Endothelial cell of umbilical vein (primary cell): Measurements from ENCODE around the gene MPIG6B. TPM values are rescaled to one million over a fixed set of nuclear protein-coding genes. Genes with fewer than 3 reads are reported as not detected.

Experiments used
- BruUV-seq: library from RNA; stranded (reverse); fragments of 400-500 nt; replicated peaks from 2 replicates; lab custom pipeline; 2021; lab: Mats Ljungman, UMichigan
- CTCF ChIA-PET: fragments of 300-600, 350-600 bp; sonication (Branson Sonifier 250); formaldehyde crosslinking; loops from one replicate; lab custom pipeline; 2021; ENCODE audit warnings: antibody characterized with exemption, inconsistent platforms; lab: Charles Lee
- POLR2A ChIA-PET: fragments of 300-600, 350-600 bp; sonication (Branson Sonifier 250); formaldehyde crosslinking; loops from one replicate; lab custom pipeline; 2021; ENCODE audit warnings: antibody characterized with exemption, inconsistent platforms; lab: Charles Lee
- DNase-seq: peaks from one replicate; pipeline ENCODE4 v3.0.0-alpha.2; 2011; ENCODE audit warnings: low read depth, low spot score
- FAIRE-seq: peaks from 2 replicates; lab custom pipeline; 2011; peaks lifted over from hg19 to GRCh38; lab: Jason Lieb, UNC
- H2AFZ ChIP-seq: 2 replicates; pipeline ENCODE4 v1.6.0; 2012; ENCODE audit warnings: low read depth, low read length, control low read depth, inconsistent platforms
- H3K27ac ChIP-seq: 2 replicates; pipeline ENCODE4 v1.5.1; 2011; ENCODE audit warnings: low read depth, mild to moderate bottlenecking, control low read depth, low read length, moderate library complexity; ENCODE audit not compliant: insufficient read depth
- H3K27me3 ChIP-seq, 2 experiments: 2 replicates each; pipeline versions ENCODE4 v1.6.0 to v1.6.1; 2011; ENCODE audit warnings: low read length in 2 of 2, mixed read lengths in 1 of 2; ENCODE audit not compliant: control insufficient read depth in 2 of 2, insufficient read depth in 2 of 2
- H3K36me3 ChIP-seq, 2 experiments: 2 replicates in 1 of 2; 3 replicates in 1 of 2; pipeline ENCODE4 v1.5.1; 2011; ENCODE audit warnings: low read length in 2 of 2, mild to moderate bottlenecking in 1 of 2, moderate library complexity in 1 of 2; ENCODE audit not compliant: control insufficient read depth in 2 of 2, insufficient read depth in 2 of 2; ENCODE audit errors: extremely low read depth in 1 of 2
- H3K4me1 ChIP-seq: 3 replicates; pipeline ENCODE4 v1.5.1; 2011; ENCODE audit warnings: mild to moderate bottlenecking, low read length; ENCODE audit not compliant: control insufficient read depth, insufficient read depth; ENCODE audit errors: extremely low read depth
- H3K4me2 ChIP-seq: 2 replicates; pipeline ENCODE4 v1.6.1; 2011; ENCODE audit warnings: low read length, control low read depth, mixed read lengths; ENCODE audit not compliant: insufficient read depth
- H3K4me3 ChIP-seq, 3 experiments: fragments of 200-600 bp in 1 of 3; sonication (generic), shearing (Covaris generic) in 1 of 3; replicated peaks in 1 of 3; 2 replicates each; pipeline ENCODE4 v1.5.1; 2011 to 2016; ENCODE audit warnings: control low read depth in 3 of 3, low read length in 3 of 3, mild to moderate bottlenecking in 2 of 3, inconsistent platforms in 1 of 3, low read depth in 1 of 3, moderate library complexity in 1 of 3; ENCODE audit not compliant: insufficient read depth in 1 of 3
- H3K79me2 ChIP-seq: 2 replicates; pipeline ENCODE4 v1.6.0; 2012; ENCODE audit warnings: low read length, inconsistent platforms; ENCODE audit not compliant: control insufficient read depth, insufficient read depth
- H3K9ac ChIP-seq: replicated peaks from 2 replicates; pipeline ENCODE3; 2011; ENCODE audit warnings: low read length, control low read depth; ENCODE audit not compliant: insufficient read depth; ENCODE audit errors: extremely low read depth
- H3K9me1 ChIP-seq: replicated peaks from 3 replicates; pipeline ENCODE4 v1.6.0; 2011; ENCODE audit warnings: mild to moderate bottlenecking, low read length; ENCODE audit not compliant: control insufficient read depth, insufficient read depth; ENCODE audit errors: extremely low read depth
- H3K9me3 ChIP-seq: replicated peaks from 2 replicates; pipeline ENCODE4 v1.5.1; 2012; ENCODE audit warnings: low read length, inconsistent platforms; ENCODE audit not compliant: control insufficient read depth, insufficient read depth
- H4K20me1 ChIP-seq: replicated peaks from 2 replicates; pipeline ENCODE3; 2011; ENCODE audit warnings: mild to moderate bottlenecking, low read length; ENCODE audit not compliant: control insufficient read depth, insufficient read depth; ENCODE audit errors: extremely low read depth
- EZH2 ChIP-seq: IDR thresholded peaks from 2 replicates; pipeline ENCODE4 v1.6.1; 2012; ENCODE audit warnings: borderline replicate concordance, low read depth, mild to moderate bottlenecking, moderate library complexity, low read length, inconsistent platforms; ENCODE audit not compliant: severe bottlenecking
- FOS ChIP-seq: IDR thresholded peaks from 2 replicates; pipeline ENCODE4 v1.6.1; 2011; ENCODE audit warnings: mild to moderate bottlenecking, low read length, moderate library complexity, borderline replicate concordance; ENCODE audit not compliant: insufficient read depth
- GATA2 ChIP-seq: IDR thresholded peaks from 2 replicates; pipeline ENCODE4 v1.7.0; 2011; ENCODE audit warnings: low read depth, mild to moderate bottlenecking, moderate library complexity, mixed read lengths, low read length; ENCODE audit not compliant: insufficient read length, insufficient read depth
- JUN ChIP-seq: IDR thresholded peaks from 2 replicates; pipeline ENCODE4 v1.6.1; 2011; ENCODE audit warnings: borderline replicate concordance, low read depth; ENCODE audit not compliant: insufficient read length, insufficient read depth
- MAX ChIP-seq: IDR thresholded peaks from 2 replicates; pipeline ENCODE4 v1.6.1; 2011; ENCODE audit not compliant: insufficient read depth, insufficient read length
- MYC ChIP-seq: IDR thresholded peaks from one replicate; pipeline ENCODE4 v1.6.1; 2011; ENCODE audit warnings: mild to moderate bottlenecking, low read depth, low read length
- POLR2A ChIP-seq: IDR thresholded peaks from 2 replicates; pipeline ENCODE4 v1.6.1; 2012; ENCODE audit warnings: low read depth, mild to moderate bottlenecking, control low read depth, low read length
- POLR2AphosphoS5 ChIP-seq: IDR thresholded peaks from 2 replicates; pipeline ENCODE4 v1.6.1; 2012; ENCODE audit warnings: low read depth, mild to moderate bottlenecking, control low read depth, low read length, moderate library complexity; ENCODE audit not compliant: insufficient read depth
- dilution Hi-C: fragments of 300-500 bp; cut with MboI; formaldehyde crosslinking; loops from one replicate; pipeline ENCODE4 v1.15.0; 2019; ENCODE audit warnings: low sequenced_read_pairs; ENCODE audit not compliant: extremely low pct_ligation_motif_present
- intact Hi-C: fragments of 100-400 bp; cut with micrococcal nuclease; formaldehyde crosslinking; loops from one replicate; pipeline ENCODE4 v1.10.0; 2022
- polyA plus RNA-seq, 4 experiments: library from polyadenylated mRNA; depleted of rRNA in 3 of 4; stranded (reverse) in 3 of 4; unstranded in 1 of 4; fragments of >200 nt; gene quantifications; 2 replicates each; pipeline versions ENCODE4 v1.2.1 to v1.2.3, GENCODE V29; 2011 to 2012; ENCODE audit warnings: missing spikeins in 1 of 4
- total RNA-seq: library from RNA; stranded (reverse); gene quantifications from 2 replicates; pipeline ENCODE4 v1.2.3, GENCODE V29; 2021
- TF ChIP-seq, protein P1 (sequence below), 2 donors: IDR thresholded peaks; 1 replicate in 1 of 2; 2 replicates in 1 of 2; pipeline ENCODE4 v1.5.1; 2011; ENCODE audit warnings: low read length in 2 of 2, mild to moderate bottlenecking in 2 of 2, moderate library complexity in 2 of 2, control low read depth in 1 of 2, inconsistent platforms in 1 of 2, low read depth in 1 of 2; ENCODE audit not compliant: insufficient read depth in 1 of 2; ENCODE audit errors: extremely low read depth in 1 of 2

The MPIG6B gene
- total and polyA plus RNA-seq, 2 donors (not counting 3 experiments of a cell fraction or from before 2014, with no cell fraction given) = not detected

DNA sequence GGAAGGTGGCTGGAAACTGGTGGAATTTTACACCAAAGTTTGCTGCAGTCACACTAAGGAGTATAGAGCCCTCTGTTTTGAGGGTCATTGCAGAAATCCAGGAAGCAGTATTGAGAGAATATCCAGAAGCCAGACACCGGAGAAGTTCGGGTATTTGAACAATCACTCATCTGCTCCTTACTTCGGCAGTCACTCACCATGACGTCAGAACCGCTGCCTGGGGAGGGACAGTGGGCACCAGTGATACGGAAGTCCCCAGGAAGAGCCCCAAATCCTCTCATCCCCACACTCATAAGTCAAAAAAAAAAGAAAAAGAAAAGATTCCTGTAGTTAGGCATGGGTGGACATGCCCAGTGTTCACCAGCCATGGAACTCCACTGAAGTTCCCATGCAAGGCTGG, 46.3 kb upstream of the MPIG6B start:
- Histone ChIP-seq H3K4me3 (no peak overlapping the region), H3K27ac (no peak overlapping the region), H3K9ac (no peak overlapping the region), H2AFZ (no peak overlapping the region), H3K9me3 (no peaks in the 10 kb centered on the region), H3K9me1 (no peaks in the 10 kb centered on the region), H3K4me1 (peaks cover 8% of the 10 kb centered on the region), H3K4me2 (no peak overlapping the region), H3K27me3 (no peaks in the 10 kb centered on the region), H4K20me1 (no peaks in the 10 kb centered on the region), H3K36me3 (peaks cover 2 to 11% of the 10 kb centered on the region in 2 experiments), H3K79me2 (no peaks in the 10 kb centered on the region)
- DNase-seq (no peak), FAIRE-seq (no peak)
- no TSS peak for BruUV-seq
- TF ChIP-seq POLR2AphosphoS5 = no peak
- no peak for TF ChIP-seq FOS
- no peak for TF ChIP-seq MYC
- no peak for TF ChIP-seq JUN
- no peak for TF ChIP-seq GATA2
- no peak for TF ChIP-seq POLR2A
- TF ChIP-seq MAX = no peak
- TF ChIP-seq EZH2 = no peak
- TF ChIP-seq, protein P1, sequence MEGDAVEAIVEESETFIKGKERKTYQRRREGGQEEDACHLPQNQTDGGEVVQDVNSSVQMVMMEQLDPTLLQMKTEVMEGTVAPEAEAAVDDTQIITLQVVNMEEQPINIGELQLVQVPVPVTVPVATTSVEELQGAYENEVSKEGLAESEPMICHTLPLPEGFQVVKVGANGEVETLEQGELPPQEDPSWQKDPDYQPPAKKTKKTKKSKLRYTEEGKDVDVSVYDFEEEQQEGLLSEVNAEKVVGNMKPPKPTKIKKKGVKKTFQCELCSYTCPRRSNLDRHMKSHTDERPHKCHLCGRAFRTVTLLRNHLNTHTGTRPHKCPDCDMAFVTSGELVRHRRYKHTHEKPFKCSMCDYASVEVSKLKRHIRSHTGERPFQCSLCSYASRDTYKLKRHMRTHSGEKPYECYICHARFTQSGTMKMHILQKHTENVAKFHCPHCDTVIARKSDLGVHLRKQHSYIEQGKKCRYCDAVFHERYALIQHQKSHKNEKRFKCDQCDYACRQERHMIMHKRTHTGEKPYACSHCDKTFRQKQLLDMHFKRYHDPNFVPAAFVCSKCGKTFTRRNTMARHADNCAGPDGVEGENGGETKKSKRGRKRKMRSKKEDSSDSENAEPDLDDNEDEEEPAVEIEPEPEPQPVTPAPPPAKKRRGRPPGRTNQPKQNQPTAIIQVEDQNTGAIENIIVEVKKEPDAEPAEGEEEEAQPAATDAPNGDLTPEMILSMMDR (IDR thresholded peaks at IDR 0.05; ENCODE audit: extremely low read depth in 1 of 2, insufficient read depth in 1 of 2, low read depth in 1 of 2, low read length in 2 of 2) = no peak
- intact Hi-C loops = no loop called here
- ChIA-PET CTCF (no interaction called here), POLR2A (no interaction called here)
- dilution Hi-C loops = no loop called here
